Measurements from ENCODE around the gene PNPLA6. TPM values are rescaled to one million over a fixed set of nuclear protein-coding genes. Genes with fewer than 3 reads are reported as not detected.
A peak's percentile ranks its signal among the peaks of the same experiment; 100 is the strongest.

Gene PNPLA6
- total and polyA plus RNA-seq, 9 of the 15 experiments (the other 6 are each of a cell fraction or from before 2014, with no cell fraction given) = 0.07 to 30.2 (median 8.3) TPM

GRCh38 chr19:7559102-7559501 lies 23.6 kb downstream of the PNPLA6 start (continued):
- peak in 1 of 2 experiments; percentile 56; a peak in 1 of 4 replicates for TF ChIP-seq MLLT1 (IDR thresholded peaks at IDR 0.05)
- TF ChIP-seq ZBTB33 (CRISPR knock-in tag; IDR thresholded peaks at IDR 0.05) = no peak
- TF ChIP-seq CBX8 (IDR thresholded peaks at IDR 0.05; ENCODE audit: borderline replicate concordance, extremely low read depth, low read depth, low read length, poor library complexity, severe bottlenecking) = no peak

GRCh38 chr19:7560255-7560654 lies 24.7 kb downstream of the PNPLA6 start:
- in situ Hi-C loops (cut with MboI) (no loop called here), intact Hi-C loops (cut with micrococcal nuclease) (no loop called here)
- no peak overlapping the region for H3K9ac ChIP-seq (ENCODE audit: insufficient read depth in 1 of 2, low read depth in 2 of 2, low read length in 2 of 2)
- no peaks in the 10 kb centered on the region for H3K9me1 ChIP-seq (ENCODE audit: control insufficient read depth, insufficient read depth, low read length)
- no peak overlapping the region for H3K27ac ChIP-seq (ENCODE audit: extremely low read depth, low read depth, low read length)
- peaks cover 3% of the 10 kb centered on the region for H4K20me1 ChIP-seq (replicated peaks; ENCODE audit: control insufficient read depth, insufficient read depth, low read length)
- ChIA-PET POLR2A (no interaction called here), CTCF (ENCODE audit: low intra/inter-chr PET ratio) (no interaction called here)
- H3K36me3 ChIP-seq (ENCODE audit: control insufficient read depth, insufficient read depth, low read length) = peaks cover 13% of the 10 kb centered on the region; the same call in 1 of the 3 replicates
- no TSS peak for BruUV-seq (replicated peaks)
- ATAC-seq (no peak), FAIRE-seq (no peak), DNase-seq (ENCODE audit: extremely low read depth in 1 of 4, low spot score in 3 of 4) (no peak)
- H3K4me3 ChIP-seq = no peak overlapping the region
- peaks cover 0 to 14% of the 10 kb centered on the region in 2 experiments; a peak in 2 of 5 replicates for H3K4me1 ChIP-seq (replicated peaks in 1 of 2; ENCODE audit: control insufficient read depth in 2 of 2, insufficient read depth in 2 of 2, low read length in 2 of 2)
- 0% methylated on average over 2 of the region's 2 CpGs for WGBS (ENCODE audit: insufficient coverage, low coverage, missing lambda C conversion rate)
- no peaks in the 10 kb centered on the region for H3K79me2 ChIP-seq (ENCODE audit: control insufficient read depth, insufficient read depth, low read length)
- no peak overlapping the region for H2AFZ ChIP-seq (ENCODE audit: low read depth, low read length)
- no peak overlapping the region for H3K4me2 ChIP-seq (ENCODE audit: insufficient read depth, low read length)
- no peaks in the 10 kb centered on the region; a peak in 1 of 5 replicates for H3K27me3 ChIP-seq (ENCODE audit: control insufficient read depth in 2 of 2, insufficient read depth in 2 of 2, low read length in 2 of 2)
- no peaks in the 10 kb centered on the region for H3K9me3 ChIP-seq (replicated peaks; ENCODE audit: control insufficient read depth, insufficient read depth, low read depth, low read length)
- TF ChIP-seq HINFP (tag; conservative IDR thresholded peaks at IDR 0.05; ENCODE audit: low read depth) (no peak), CTCF (IDR thresholded peaks at IDR 0.05 in 2 of 3, conservative IDR thresholded peaks at IDR 0.05 in 1 of 3; ENCODE audit: insufficient read depth in 2 of 3, low read depth in 1 of 3, low read length in 3 of 3) (0 out of 6 replicates have a peak, but pooled peaks of 1 of the 3 experiments have one; percentile 2), MLLT1 (IDR thresholded peaks at IDR 0.05) (peak in 1 of 2 experiments; percentile 86; a peak in 2 of 4 replicates), ZNF23 (CRISPR knock-in tag; IDR thresholded peaks at IDR 0.05) (peak; percentile 99), ZBTB17 (CRISPR knock-in tag; IDR thresholded peaks at IDR 0.05) (peak; percentile 97)
